Skin of body (tissue), 2 donors: ENCODE measurements around the gene NR1H3. TPM values are rescaled to one million over a fixed set of nuclear protein-coding genes. Genes with fewer than 3 reads are reported as not detected.
"Not testable (repeated sequence)": the region's sequence is repeated elsewhere in the genome, so short reads cannot be mapped to it uniquely, and the experiment has no call there.

ENCODE experiments used
- DNase-seq: peaks from one replicate; lab custom pipeline; 2025; lab: John Stamatoyannopoulos, UW
- total RNA-seq: library from RNA; depleted of rRNA; stranded (reverse); fragments of >200 nt; gene quantifications from one replicate; pipeline ENCODE4 v1.2.3, GENCODE V29; 2014

Gene NR1H3
- 34.4 TPM for total RNA-seq

GRCh38 chr11:47257517-47258316 lies at the start of gene NR1H3:
NR1H3 (plus strand) TSS chr11:47257996; CDS start chr11:47259217, 1,221 bp downstream.
- DNase-seq, result peak; percentile 59

GRCh38 chr11:47208008-47208552 lies 49.7 kb upstream of the NR1H3 start:
- not testable (repeated sequence) for DNase-seq

- no peak for DNase-seq
These were observed 49.2 kb upstream of the NR1H3 start for GRCh38 chr11:47208628-47209027.

- DNase-seq, result no peak
These were observed 44.9 kb upstream of the NR1H3 start for GRCh38 chr11:47212938-47213337.

GRCh38 chr11:47213950-47214565 lies 43.7 kb upstream of the NR1H3 start:
- peak; percentile 70 for DNase-seq

GRCh38 chr11:47215366-47215910 lies 42.4 kb upstream of the NR1H3 start:
- no peak for DNase-seq

- peak; percentile 63 for DNase-seq
These were observed 41.5 kb upstream of the NR1H3 start for GRCh38 chr11:47216121-47216798.

GRCh38 chr11:47220401-47220821 lies 37.4 kb upstream of the NR1H3 start:
- no peak for DNase-seq

- DNase-seq, result no peak
These were observed 35.1 kb upstream of the NR1H3 start for GRCh38 chr11:47222696-47223095.

GRCh38 chr11:47225552-47226400 lies 32.0 kb upstream of the NR1H3 start:
- no peak for DNase-seq

GRCh38 chr11:47229161-47229560 lies 28.6 kb upstream of the NR1H3 start:
- DNase-seq, result no peak

- DNase-seq, result no peak
These were observed 24.7 kb upstream of the NR1H3 start for GRCh38 chr11:47233051-47233450.

GRCh38 chr11:47233989-47234668 lies 23.7 kb upstream of the NR1H3 start:
- no peak for DNase-seq

- no peak for DNase-seq
These were observed 23.1 kb upstream of the NR1H3 start for GRCh38 chr11:47234669-47235100.

GRCh38 chr11:47235163-47235562 lies 22.6 kb upstream of the NR1H3 start:
- no peak for DNase-seq

- DNase-seq, result no peak
These were observed 21.3 kb upstream of the NR1H3 start for GRCh38 chr11:47236482-47236881.

GRCh38 chr11:47239852-47240251 lies 17.9 kb upstream of the NR1H3 start:
- no peak for DNase-seq

- no peak for DNase-seq
These were observed 15.9 kb upstream of the NR1H3 start for GRCh38 chr11:47241841-47242301.

GRCh38 chr11:47242596-47243192 lies 15.1 kb upstream of the NR1H3 start:
- DNase-seq, result no peak

- no peak for DNase-seq
These were observed 14.3 kb upstream of the NR1H3 start for GRCh38 chr11:47243454-47243853.
